ENCODE results near the gene CDH4. TPM values are rescaled to one million over a fixed set of nuclear protein-coding genes. Genes with fewer than 3 reads are reported as not detected.
A peak's percentile ranks its signal among the peaks of the same experiment; 100 is the strongest.
"Not testable (repeated sequence)": the region's sequence is repeated elsewhere in the genome, so short reads cannot be mapped to it uniquely, and the experiment has no call there.

Gene CDH4
- total RNA-seq, 1 donor from 2014 or later, result not detected

GRCh38 chr20:61978491-61978890, 726.4 kb downstream of the CDH4 start:
- no peaks in the 10 kb centered on the region for H3K9me3 ChIP-seq
- H3K36me3 ChIP-seq, result peaks cover 22 to 64% of the 10 kb centered on the region in 2 donors
- H3K4me3 ChIP-seq, result no peak overlapping the region
- no peak for DNase-seq (ENCODE audit: low spot score in 2 of 2)
- H3K27me3 ChIP-seq, result no peaks in the 10 kb centered on the region
- H3K4me1 ChIP-seq, result no peaks in the 10 kb centered on the region
- H3K27ac ChIP-seq, result no peak overlapping the region
- TF ChIP-seq, protein P1, sequence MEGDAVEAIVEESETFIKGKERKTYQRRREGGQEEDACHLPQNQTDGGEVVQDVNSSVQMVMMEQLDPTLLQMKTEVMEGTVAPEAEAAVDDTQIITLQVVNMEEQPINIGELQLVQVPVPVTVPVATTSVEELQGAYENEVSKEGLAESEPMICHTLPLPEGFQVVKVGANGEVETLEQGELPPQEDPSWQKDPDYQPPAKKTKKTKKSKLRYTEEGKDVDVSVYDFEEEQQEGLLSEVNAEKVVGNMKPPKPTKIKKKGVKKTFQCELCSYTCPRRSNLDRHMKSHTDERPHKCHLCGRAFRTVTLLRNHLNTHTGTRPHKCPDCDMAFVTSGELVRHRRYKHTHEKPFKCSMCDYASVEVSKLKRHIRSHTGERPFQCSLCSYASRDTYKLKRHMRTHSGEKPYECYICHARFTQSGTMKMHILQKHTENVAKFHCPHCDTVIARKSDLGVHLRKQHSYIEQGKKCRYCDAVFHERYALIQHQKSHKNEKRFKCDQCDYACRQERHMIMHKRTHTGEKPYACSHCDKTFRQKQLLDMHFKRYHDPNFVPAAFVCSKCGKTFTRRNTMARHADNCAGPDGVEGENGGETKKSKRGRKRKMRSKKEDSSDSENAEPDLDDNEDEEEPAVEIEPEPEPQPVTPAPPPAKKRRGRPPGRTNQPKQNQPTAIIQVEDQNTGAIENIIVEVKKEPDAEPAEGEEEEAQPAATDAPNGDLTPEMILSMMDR (IDR thresholded peaks at IDR 0.05), result no peak
- intact Hi-C loops (cut with DNase I), result no loop called here

DNA sequence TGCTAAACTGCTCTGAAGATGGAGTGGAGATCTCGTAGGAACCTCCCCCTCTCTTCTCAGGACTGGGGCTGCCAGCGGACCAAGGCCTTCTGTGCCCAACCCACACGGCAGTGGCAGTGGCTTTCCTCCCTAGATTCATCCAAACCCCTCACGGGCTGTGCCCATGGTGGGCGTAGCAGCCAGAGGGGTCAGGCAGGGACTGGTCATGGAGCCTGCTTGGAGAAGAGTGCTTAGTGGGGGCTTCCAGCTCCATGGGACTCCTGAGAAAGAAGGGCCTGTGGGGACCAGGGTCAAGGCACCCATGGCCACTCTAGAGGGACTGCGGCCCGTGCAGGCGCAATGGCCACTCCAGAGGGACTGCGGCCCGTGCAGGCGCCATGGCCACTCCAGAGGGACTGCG, 727.0 kb downstream of the CDH4 start:
- TF ChIP-seq, protein P1 (IDR thresholded peaks at IDR 0.05), result no peak
- Histone ChIP-seq H3K9me3 (no peaks in the 10 kb centered on the region), H3K4me3 (no peak overlapping the region), H3K27ac (no peak overlapping the region), H3K4me1 (no peaks in the 10 kb centered on the region), H3K36me3 (peaks cover 21 to 64% of the 10 kb centered on the region in 2 donors), H3K27me3 (no peaks in the 10 kb centered on the region)
- DNase-seq (ENCODE audit: low spot score in 2 of 2), result no peak
- intact Hi-C loops (cut with DNase I), result no loop called here

GRCh38 chr20:61979701-61980635, 727.9 kb downstream of the CDH4 start:
- no peak for DNase-seq (ENCODE audit: low spot score in 2 of 2)
- no peaks in the 10 kb centered on the region for H3K9me3 ChIP-seq
- intact Hi-C loops (cut with DNase I), result no loop called here
- H3K4me3 ChIP-seq, result no peak overlapping the region
- H3K4me1 ChIP-seq, result no peaks in the 10 kb centered on the region
- H3K27ac ChIP-seq, result no peak overlapping the region
- no peaks in the 10 kb centered on the region for H3K27me3 ChIP-seq
- peaks cover 16 to 61% of the 10 kb centered on the region in 2 donors for H3K36me3 ChIP-seq
- TF ChIP-seq, protein P1 (IDR thresholded peaks at IDR 0.05), result no peak

DNA sequence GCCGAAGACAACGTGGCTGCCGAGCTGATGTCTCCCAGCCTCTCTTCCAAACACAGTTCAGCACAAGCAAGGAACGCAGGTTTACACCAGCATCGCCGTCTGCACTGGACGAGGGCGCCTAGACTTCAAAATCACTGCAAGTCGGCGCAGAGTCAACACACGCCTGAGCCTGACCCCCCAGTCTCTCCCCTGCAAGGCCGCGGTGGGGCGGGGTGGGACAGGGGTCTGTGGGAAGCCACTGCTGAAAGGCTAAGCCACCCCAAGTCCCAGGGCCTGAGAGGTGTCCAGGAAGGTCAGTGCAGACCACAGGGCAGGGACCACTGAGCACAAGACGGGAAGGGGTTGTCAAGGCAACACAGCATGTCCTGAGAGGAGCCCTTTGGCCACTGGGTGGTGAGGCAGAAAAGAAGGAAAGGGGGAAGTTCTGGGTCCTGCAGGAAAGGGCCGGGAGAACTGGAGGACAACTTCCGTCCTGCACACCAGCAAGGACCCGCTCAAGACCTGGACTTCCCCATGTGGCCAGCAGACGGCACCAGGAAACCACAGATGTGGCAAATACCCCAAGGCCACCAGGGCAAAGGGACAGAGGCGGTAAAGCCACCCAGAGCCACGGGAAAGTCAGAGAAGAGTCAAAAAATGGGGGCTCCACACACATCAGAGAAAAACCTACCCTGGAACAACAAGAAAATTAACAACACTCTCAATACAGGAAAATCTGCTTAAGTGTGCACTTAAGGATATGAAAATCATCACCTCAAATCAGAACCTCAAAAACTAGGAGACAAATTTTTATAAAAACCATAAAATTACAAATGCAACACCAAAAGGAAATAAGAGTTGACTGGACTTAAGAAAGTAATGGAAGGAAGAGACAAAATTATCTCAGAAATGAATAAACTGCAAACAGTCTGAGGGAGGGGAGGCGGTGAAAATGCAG, 728.9 kb downstream of the CDH4 start:
- no peak for DNase-seq (ENCODE audit: low spot score in 2 of 2)
- Histone ChIP-seq H3K27ac (no peak overlapping the region), H3K36me3 (peaks cover 13 to 57% of the 10 kb centered on the region in 2 donors), H3K27me3 (no peaks in the 10 kb centered on the region), H3K9me3 (no peaks in the 10 kb centered on the region), H3K4me1 (no peaks in the 10 kb centered on the region), H3K4me3 (no peak overlapping the region)
- intact Hi-C loops (cut with DNase I), result no loop called here
- TF ChIP-seq, protein P1 (IDR thresholded peaks at IDR 0.05), result peak in 2 of 3 experiments; percentile 30 to 50

GRCh38 chr20:61981691-61982090, 729.6 kb downstream of the CDH4 start:
- H3K9me3 ChIP-seq; DNase-seq (ENCODE audit: low spot score in 2 of 2); H3K27ac ChIP-seq; H3K4me1 ChIP-seq; intact Hi-C loops (cut with DNase I); H3K4me3 ChIP-seq; H3K27me3 ChIP-seq: not testable (repeated sequence)
- H3K36me3 ChIP-seq, result peaks cover 6 to 50% of the 10 kb centered on the region in 2 donors
